Activated naive CD4-positive, alpha-beta T cell treated with Interleukin-2 at 50 U/mL for 16 hours (primary cell): ENCODE data around the gene TP73.

Experiments
- DNase-seq: peaks from one replicate; pipeline ENCODE4 v3.0.0-alpha.2; 2020

Gene TP73

DNA sequence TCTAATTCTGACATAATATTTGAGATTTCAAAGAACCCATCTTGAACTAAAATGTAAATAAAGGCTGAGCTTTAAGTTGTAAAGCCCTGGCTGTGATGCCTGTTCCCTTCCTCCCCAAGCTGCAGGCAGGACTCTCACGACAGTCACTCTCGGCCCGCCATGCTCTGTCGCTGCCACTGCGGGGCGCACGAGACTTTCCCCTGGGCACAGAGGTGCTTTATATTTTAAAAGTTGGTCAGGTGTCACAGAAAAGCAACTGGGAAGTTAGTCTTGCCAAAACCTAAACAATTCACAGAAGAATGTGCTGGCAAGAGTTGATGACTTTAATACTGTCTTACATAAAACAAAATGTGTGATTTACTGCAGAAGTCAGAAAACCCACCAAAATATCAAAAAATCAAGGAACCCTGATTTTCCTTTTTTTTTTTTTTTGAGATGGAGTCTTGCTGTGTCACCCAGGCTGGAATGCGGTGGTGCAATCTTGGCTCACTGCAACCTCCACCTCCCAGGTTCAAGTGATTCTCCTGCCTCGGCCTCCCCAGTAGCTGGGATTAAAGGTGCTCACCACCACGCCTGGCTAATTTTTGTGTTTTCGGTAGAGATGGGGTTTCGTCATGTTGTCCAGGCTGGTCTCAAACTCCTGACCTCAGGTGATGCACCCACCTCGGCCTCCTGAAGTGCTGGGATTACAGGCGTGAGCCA is 133.3 kb downstream of the TP73 start:
- no peak for DNase-seq
